Esophagus muscularis mucosa (tissue), 4 donors: ENCODE measurements around the gene PADI4. TPM values are rescaled to one million over a fixed set of nuclear protein-coding genes. Genes with fewer than 3 reads are reported as not detected.

Experiments
- DNase-seq: peaks from one replicate; pipeline ENCODE4 v3.0.0-alpha.2; 2017; ENCODE audit errors: extremely low spot score
- H3K27ac ChIP-seq, 4 donors: fragments of 200-600 bp; sonication (generic); replicated peaks in 1 of 4; 1 replicate in 3 of 4; 2 replicates in 1 of 4; pipeline ENCODE4 v1.5.1; 2016 to 2019; ENCODE audit warnings: mild to moderate bottlenecking in 1 of 4
- H3K27me3 ChIP-seq, 4 donors: fragments of 200-600 bp; sonication (generic); one replicate each; pipeline versions ENCODE4 v1.5.1 to v1.6.0; 2016 to 2019
- H3K36me3 ChIP-seq, 4 donors: fragments of 200-600 bp; sonication (generic); one replicate each; pipeline ENCODE4 v1.5.1; 2016 to 2019
- H3K4me1 ChIP-seq, 4 donors: fragments of 200-600 bp; sonication (generic); one replicate each; pipeline ENCODE4 v1.5.1; 2016 to 2019
- H3K4me3 ChIP-seq, 4 donors: fragments of 200-600 bp; sonication (generic); 1 replicate in 2 of 4; 2 replicates in 2 of 4; pipeline ENCODE4 v1.5.1; 2016 to 2019; ENCODE audit warnings: mild to moderate bottlenecking in 4 of 4, moderate library complexity in 1 of 4
- H3K9me3 ChIP-seq, 4 donors: fragments of 200-600 bp; sonication (generic); 1 replicate in 3 of 4; 2 replicates in 1 of 4; pipeline ENCODE4 v1.5.1; 2016 to 2019
- CTCF ChIP-seq, 3 experiments: fragments of 200-600 bp in 2 of 3; fragments of 450-650 bp in 1 of 3; sonication (generic) in 2 of 3; IDR thresholded peaks; one replicate each; pipeline ENCODE4 v1.5.1; 2017 to 2019; ENCODE audit warnings: antibody characterized with exemption in 3 of 3, mild to moderate bottlenecking in 2 of 3, moderate library complexity in 1 of 3
- EP300 ChIP-seq: sonication (generic); formaldehyde crosslinking; IDR thresholded peaks from one replicate; pipeline ENCODE4 v1.6.1; 2017; ENCODE audit warnings: antibody characterized with exemption
- POLR2A ChIP-seq: fragments of 450-650 bp; IDR thresholded peaks from one replicate; pipeline ENCODE4 v1.6.1; 2017; ENCODE audit warnings: antibody characterized with exemption, moderate library complexity, mild to moderate bottlenecking, low read depth
- POLR2AphosphoS5 ChIP-seq, 2 donors: sonication (generic); formaldehyde crosslinking; IDR thresholded peaks; one replicate each; pipeline ENCODE4 v1.6.1; 2017; ENCODE audit warnings: antibody characterized with exemption in 2 of 2
- WGBS: methylation state at CpG from one replicate; pipeline ENCODE4 v1.1.5; 2018; 5-methylcytosine and 5-hydroxymethylcytosine counted together
- intact Hi-C: fragments of 100-400 bp; cut with DNase I; formaldehyde crosslinking; loops from one replicate; pipeline ENCODE4 v1.15.1; 2023
- total RNA-seq, 4 donors: library from RNA; depleted of rRNA; stranded (reverse); fragments of >200 nt; gene quantifications; one replicate each; pipeline versions ENCODE4 v1.1.0 to v1.2.1, GENCODE V29; 2016

Gene PADI4
- total RNA-seq, 4 donors from 2014 or later = 5.6 TPM; not detected in 3

- Histone ChIP-seq H3K36me3 (no peaks in the 10 kb centered on the region), H3K27me3 (peaks cover 0 to 72% (median 0%) of the 10 kb centered on the region in 4 donors), H3K4me3 (no peak overlapping the region), H3K9me3 (no peaks in the 10 kb centered on the region), H3K4me1 (no peaks in the 10 kb centered on the region), H3K27ac (no peak overlapping the region)
- no peak for DNase-seq
- 59% methylated on average over 8 of the region's 8 CpGs for WGBS
- TF ChIP-seq POLR2A (no peak), CTCF (IDR thresholded peaks at IDR 0.05) (no peak), POLR2AphosphoS5 (IDR thresholded peaks at IDR 0.05) (no peak), EP300 (no peak)
- intact Hi-C loops = no loop called here
These were observed 1.6 kb downstream of the PADI4 start for GRCh38 chr1:17309426-17310067.

- 56% methylated on average over 7 of the region's 7 CpGs for WGBS
- DNase-seq = no peak
- TF ChIP-seq POLR2AphosphoS5 (IDR thresholded peaks at IDR 0.05) = no peak
- TF ChIP-seq EP300 = no peak
- TF ChIP-seq POLR2A = no peak
- TF ChIP-seq CTCF (IDR thresholded peaks at IDR 0.05) = no peak
These were observed 2.2 kb downstream of the PADI4 start for GRCh38 chr1:17310068-17310640.

GRCh38 chr1:17313530-17314309, 5.7 kb downstream of the PADI4 start:
- 78% methylated on average over 9 of the region's 9 CpGs for WGBS
- H3K4me3 ChIP-seq = no peak overlapping the region
- peaks cover 0 to 82% (median 0%) of the 10 kb centered on the region in 4 donors for H3K27me3 ChIP-seq

More at GRCh38 chr1:17310068-17310640, 2.2 kb downstream of the PADI4 start:
- Histone ChIP-seq H3K4me3 (no peak overlapping the region), H3K27ac (no peak overlapping the region), H3K27me3 (peaks cover 0 to 78% (median 0%) of the 10 kb centered on the region in 4 donors), H3K4me1 (no peaks in the 10 kb centered on the region), H3K9me3 (no peaks in the 10 kb centered on the region), H3K36me3 (no peaks in the 10 kb centered on the region)
- intact Hi-C loops = no loop called here

GRCh38 chr1:17314491-17314971, 6.5 kb downstream of the PADI4 start:
- WGBS = 57% methylated on average over 6 of the region's 9 CpGs

More at GRCh38 chr1:17313530-17314309, 5.7 kb downstream of the PADI4 start:
- intact Hi-C loops = no loop called here
- H3K9me3 ChIP-seq = no peaks in the 10 kb centered on the region
- H3K4me1 ChIP-seq = no peaks in the 10 kb centered on the region
- DNase-seq = no peak
- no peak for TF ChIP-seq CTCF (IDR thresholded peaks at IDR 0.05)
- no peak for TF ChIP-seq POLR2A
- no peak for TF ChIP-seq POLR2AphosphoS5 (IDR thresholded peaks at IDR 0.05)
- no peak for TF ChIP-seq EP300
- H3K27ac ChIP-seq = no peak overlapping the region
- H3K36me3 ChIP-seq = no peaks in the 10 kb centered on the region

More at GRCh38 chr1:17314491-17314971, 6.5 kb downstream of the PADI4 start:
- Histone ChIP-seq H3K27me3 (peaks cover 0 to 75% (median 0%) of the 10 kb centered on the region in 4 donors), H3K4me3 (no peak overlapping the region), H3K4me1 (no peaks in the 10 kb centered on the region), H3K27ac (no peak overlapping the region), H3K9me3 (peaks cover 0 to 1% (median under 1%) of the 10 kb centered on the region in 4 donors), H3K36me3 (no peaks in the 10 kb centered on the region)
- TF ChIP-seq POLR2AphosphoS5 (IDR thresholded peaks at IDR 0.05) (no peak), POLR2A (no peak), CTCF (IDR thresholded peaks at IDR 0.05) (no peak), EP300 (no peak)
- no peak for DNase-seq
- intact Hi-C loops = no loop called here
